Right lobe of liver (tissue), 6 donors: ENCODE measurements around the gene RTP2. TPM values are rescaled to one million over a fixed set of nuclear protein-coding genes. Genes with fewer than 3 reads are reported as not detected.

ENCODE experiments used
- ATAC-seq, 4 donors: fragments of 200-7000 bp; cut with Tn5 transposase; one replicate each; pipeline ENCODE4 v1.9.1; 2020; ENCODE audit warnings: mild to moderate bottlenecking in 4 of 4, moderate library complexity in 4 of 4
- DNase-seq, 3 donors: peaks; one replicate each; pipeline ENCODE4 v3.0.0-alpha.2; 2020
- H3K27ac ChIP-seq, 3 donors: fragments of 200-600 bp; one replicate each; pipeline ENCODE4 v1.8.0; 2022
- H3K27me3 ChIP-seq, 2 donors: fragments of 200-600 bp; one replicate each; pipeline ENCODE4 v1.8.0; 2022
- H3K36me3 ChIP-seq, 4 donors: fragments of 200-600 bp; sonication (generic) in 1 of 4; one replicate each; pipeline versions ENCODE4 v1.5.1 to v1.8.0; 2017 to 2022; ENCODE audit warnings: control low read depth in 1 of 4
- H3K4me1 ChIP-seq, 4 donors: fragments of 200-600 bp; sonication (generic) in 1 of 4; one replicate each; pipeline versions ENCODE4 v1.5.1 to v1.8.0; 2017 to 2022; ENCODE audit warnings: control low read depth in 1 of 4
- H3K4me3 ChIP-seq, 3 donors: fragments of 200-600 bp; one replicate each; pipeline ENCODE4 v1.8.0; 2022
- H3K9me3 ChIP-seq, 4 donors: fragments of 200-600 bp; sonication (generic) in 1 of 4; one replicate each; pipeline versions ENCODE4 v1.5.1 to v1.8.0; 2017 to 2022; ENCODE audit warnings: control low read depth in 1 of 4
- CTCF ChIP-seq, 4 donors: fragments of 200-600 bp in 3 of 4; fragments of 450-650 bp in 1 of 4; IDR thresholded peaks; one replicate each; pipeline versions ENCODE4 v1.5.1 to v1.8.0; 2016 to 2022; ENCODE audit warnings: antibody characterized with exemption in 4 of 4, mild to moderate bottlenecking in 2 of 4
- POLR2A ChIP-seq: fragments of 450-650 bp; IDR thresholded peaks from one replicate; pipeline ENCODE4 v1.6.1; 2017; ENCODE audit warnings: antibody characterized with exemption, mild to moderate bottlenecking
- WGBS: methylation state at CpG from one replicate; pipeline ENCODE4 v1.1.6; 2018; ENCODE audit warnings: low coverage, low lambda C conversion rate; ENCODE audit not compliant: insufficient coverage; ENCODE audit errors: missing lambda C conversion rate; 5-methylcytosine and 5-hydroxymethylcytosine counted together
- intact Hi-C, 2 donors: fragments of 100-400 bp; cut with DNase I; formaldehyde crosslinking; loops; one replicate each; pipeline versions ENCODE4 v1.11.2 to v1.14.1; 2022
- total RNA-seq, 6 experiments: library from RNA; depleted of rRNA in 2 of 6; stranded (reverse); fragments of >200 nt in 2 of 6; fragmentation: NEBNext Ultra II Directional in 3 of 6; extraction: Animal tissue kit (Norgen Biotek cat#: 25700) in 3 of 6; gene quantifications; one replicate each; pipeline versions ENCODE4 v1.1.0 to v1.2.4, GENCODE V29; 2016 to 2023
- donor health status: DM: no; HTN: yes; CAD: no.
- donor health status: DM: no; HTN: no; CAD: no.
- donor health status: DM: no; HTN: no; CAD: no.
- donor health status: DM: no; HTN: yes; CAD: no.
- donor health status: DM: no; HTN: yes; CAD: no.

Gene RTP2
- total RNA-seq, 6 experiments from 2014 or later, result not detected

DNA sequence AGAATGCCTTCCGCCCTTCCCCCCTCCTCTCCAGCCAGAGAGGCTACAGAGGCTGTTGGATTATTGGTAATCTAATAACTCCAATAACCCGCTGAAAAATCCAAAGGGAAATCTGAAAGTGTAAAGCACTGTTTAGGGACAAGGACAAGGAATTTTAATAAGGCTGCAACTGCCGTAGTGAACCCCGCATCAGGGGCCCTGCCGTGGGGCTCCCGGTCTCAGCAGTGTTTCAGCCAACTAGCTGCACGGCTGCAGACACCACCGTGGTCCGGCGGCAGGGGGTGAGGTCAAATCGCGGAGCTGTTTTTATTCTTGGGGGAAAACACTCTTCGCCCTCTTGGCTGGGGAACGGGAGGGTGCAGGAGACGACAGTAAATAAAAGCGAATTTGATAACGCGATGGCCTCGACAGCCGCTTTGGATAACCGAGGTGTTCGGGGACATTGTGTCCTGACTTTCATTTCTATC is 36.8 kb upstream of the RTP2 start:
- ATAC-seq (peak in 2 of 4 donors; percentile 7 to 20), DNase-seq (peak in 2 of 3 donors; percentile 56 to 78)
- peaks cover 0 to 29% (median 10%) of the 10 kb centered on the region in 4 donors for H3K4me1 ChIP-seq
- no peaks in the 10 kb centered on the region for H3K9me3 ChIP-seq
- WGBS, result 0% methylated on average over 13 of the region's 22 CpGs
- no peaks in the 10 kb centered on the region for H3K27me3 ChIP-seq
- no peaks in the 10 kb centered on the region for H3K36me3 ChIP-seq
- no peak for TF ChIP-seq CTCF (IDR thresholded peaks at IDR 0.05)
- no peak for TF ChIP-seq POLR2A
- intact Hi-C loops, result no loop called here
- peak overlapping the region; percentile 67 to 73 (median 67) for H3K4me3 ChIP-seq
- peak overlapping the region; percentile 99 to 100 (median 99) for H3K27ac ChIP-seq

GRCh38 chr3:187738331-187739093 is 36.2 kb upstream of the RTP2 start:
- intact Hi-C loops, result no loop called here
- H3K4me1 ChIP-seq, result peaks cover 0 to 35% (median 10%) of the 10 kb centered on the region in 4 donors
- ATAC-seq, result peak; percentile 39 to 69 (median 50)

GRCh38 chr3:187738071-187738330 is 35.6 kb upstream of the RTP2 start:
- H3K9me3 ChIP-seq, result no peaks in the 10 kb centered on the region
- DNase-seq, result no peak
- WGBS, result 1% methylated on average over 7 of the region's 7 CpGs
- TF ChIP-seq POLR2A, result peak; percentile 60
- no peak for TF ChIP-seq CTCF (IDR thresholded peaks at IDR 0.05)
- peaks cover 0 to 35% (median 10%) of the 10 kb centered on the region in 4 donors for H3K4me1 ChIP-seq
- no peak for ATAC-seq
- H3K36me3 ChIP-seq, result peaks cover 0 to 11% (median 7%) of the 10 kb centered on the region in 4 donors
- peak overlapping the region; percentile 99 to 100 (median 99) for H3K27ac ChIP-seq
- no peaks in the 10 kb centered on the region for H3K27me3 ChIP-seq
- H3K4me3 ChIP-seq, result peak overlapping the region; percentile 67 to 73 (median 67)
- intact Hi-C loops, result no loop called here

More at GRCh38 chr3:187738331-187739093, 36.2 kb upstream of the RTP2 start:
- H3K9me3 ChIP-seq, result no peaks in the 10 kb centered on the region
- H3K27ac ChIP-seq, result peak overlapping the region; percentile 99 to 100 (median 99)
- H3K36me3 ChIP-seq, result peaks cover 0 to 5% (median 3%) of the 10 kb centered on the region in 4 donors
- H3K4me3 ChIP-seq, result peak overlapping the region; percentile 67 to 73 (median 67)
- whole genome bisulfite sequencing, result 1% methylated on average over 41 of the region's 43 CpGs
- DNase-seq, result peak; percentile 85 to 93 (median 87)
- no peaks in the 10 kb centered on the region for H3K27me3 ChIP-seq
- TF ChIP-seq POLR2A, result peak; percentile 44
- TF ChIP-seq CTCF (IDR thresholded peaks at IDR 0.05), result peak; percentile 57 to 77 (median 69)

GRCh38 chr3:187737368-187738070 is 35.2 kb upstream of the RTP2 start:
- no peaks in the 10 kb centered on the region for H3K27me3 ChIP-seq
- H3K36me3 ChIP-seq, result peaks cover 0 to 15% (median 9%) of the 10 kb centered on the region in 4 donors
- no peaks in the 10 kb centered on the region for H3K9me3 ChIP-seq
- peaks cover 0 to 35% (median 10%) of the 10 kb centered on the region in 4 donors for H3K4me1 ChIP-seq
- peak overlapping the region; percentile 67 to 73 (median 67) for H3K4me3 ChIP-seq
- intact Hi-C loops, result no loop called here
- H3K27ac ChIP-seq, result peak overlapping the region; percentile 99 to 100 (median 99)
- DNase-seq, result peak; percentile 86 to 92 (median 91)
- 0% methylated on average over 37 of the region's 41 CpGs for WGBS
- ATAC-seq, result peak; percentile 36 to 52 (median 48)
- TF ChIP-seq CTCF (IDR thresholded peaks at IDR 0.05) (peak in 1 of 4 donors; percentile 7), POLR2A (peak; percentile 74)
